PC-3 (cell line): ENCODE data around the gene KSR2.

Experiments used
- CTCF ChIP-seq: fragments of 300-600 bp; sonication (generic); conservative IDR thresholded peaks from 2 replicates; pipeline ENCODE4 v1.5.1; 2017; ENCODE audit warnings: antibody characterized with exemption, low read depth, mild to moderate bottlenecking, low read length
- EZH2 ChIP-seq: fragments of 300-600 bp; sonication (generic); IDR thresholded peaks from one replicate; pipeline ENCODE4 v1.6.1; 2017; ENCODE audit warnings: antibody characterized with exemption, mild to moderate bottlenecking, low read length; ENCODE audit not compliant: unreplicated experiment
- EZH2phosphoT487 ChIP-seq: fragments of 300-600 bp; sonication (generic); IDR thresholded peaks from 2 replicates; pipeline ENCODE4 v1.6.1; 2018; ENCODE audit warnings: mild to moderate bottlenecking, antibody characterized with exemption, low read length, borderline replicate concordance

GRCh38 chr12:117865505-117865904, 103.3 kb downstream of the KSR2 start:
- TF ChIP-seq CTCF (no peak), EZH2 (no peak), EZH2phosphoT487 (no peak)
